ENCODE data around the gene GPR35. TPM values are rescaled to one million over a fixed set of nuclear protein-coding genes. Genes with fewer than 3 reads are reported as not detected.

GPR35 gene
- total RNA-seq, 1 donor from 2014 or later: 0.82 TPM

DNA sequence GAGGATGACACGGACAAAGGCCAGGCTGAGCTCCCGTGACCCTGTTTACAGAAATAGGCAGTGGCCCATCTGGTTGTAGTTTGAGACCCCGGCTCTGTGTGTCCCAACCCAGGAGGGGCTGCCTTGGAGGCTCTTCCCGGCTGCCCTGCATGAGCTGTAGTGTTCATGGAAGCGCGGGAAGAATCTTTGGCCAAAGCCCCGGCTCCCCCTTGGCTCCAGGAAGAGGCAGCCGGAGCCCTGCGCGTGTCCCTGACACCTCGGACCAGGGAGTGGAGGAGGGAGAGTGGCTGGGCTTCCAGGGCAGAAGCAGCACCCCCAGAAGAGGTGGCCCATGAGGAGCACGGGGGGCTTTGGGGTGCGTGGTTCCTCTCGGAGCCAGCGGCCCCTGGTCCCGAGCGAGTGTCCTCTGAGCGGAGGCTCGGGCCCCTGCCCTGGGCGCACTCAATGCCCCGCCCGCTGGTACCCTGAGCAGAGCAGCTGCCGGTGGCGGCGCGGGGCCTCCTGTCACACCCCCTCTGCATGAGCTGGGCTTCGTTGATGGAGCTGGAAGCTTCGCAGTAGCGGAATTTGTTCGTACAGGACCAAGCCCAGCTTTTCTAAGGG is 21.7 kb downstream of the GPR35 start:
- no peak for FAIRE-seq
- TF ChIP-seq EZH2 (IDR thresholded peaks at IDR 0.05; ENCODE audit: insufficient read depth, low read length) (no peak), CTCF (IDR thresholded peaks at IDR 0.05; ENCODE audit: insufficient read depth, low read depth, low read length) (no peak)

GRCh38 chr2:240647503-240648154 is 22.3 kb downstream of the GPR35 start:
- Mint-ChIP-seq H3K9me3 (ENCODE audit: unreplicated experiment) (peaks cover 4% of the 10 kb centered on the region), H3K4me1 (ENCODE audit: low read depth, unreplicated experiment) (no peaks in the 10 kb centered on the region), H3K27ac (ENCODE audit: unreplicated experiment) (no peak overlapping the region), H3K27me3 (ENCODE audit: low read depth, unreplicated experiment) (peaks cover 68% of the 10 kb centered on the region), H3K36me3 (ENCODE audit: low read depth, unreplicated experiment) (no peaks in the 10 kb centered on the region), H3K4me3 (ENCODE audit: unreplicated experiment) (no peak overlapping the region)
- no peak for TF ChIP-seq EZH2 (IDR thresholded peaks at IDR 0.05; ENCODE audit: insufficient read depth, low read length)
- TF ChIP-seq CTCF (IDR thresholded peaks at IDR 0.05; ENCODE audit: insufficient read depth, low read depth, low read length): no peak
- H3K4me2 ChIP-seq (ENCODE audit: low read length): no peak overlapping the region
- H3K4me3 ChIP-seq (ENCODE audit: insufficient read depth, low read depth, low read length): no peak overlapping the region
- no peaks in the 10 kb centered on the region for H3K79me2 ChIP-seq (ENCODE audit: insufficient read depth, low read length)
- H3K9me3 ChIP-seq (ENCODE audit: insufficient read depth, low read depth, low read length): no peaks in the 10 kb centered on the region
- no peak overlapping the region for H3K27ac ChIP-seq (ENCODE audit: low read depth, low read length)
- peaks cover 38% of the 10 kb centered on the region for H3K27me3 ChIP-seq (ENCODE audit: insufficient read depth, low read length)
- no peak overlapping the region for H2AFZ ChIP-seq (ENCODE audit: low read depth, low read length)
- DNase-seq (ENCODE audit: low read depth): no peak
- no peaks in the 10 kb centered on the region for H4K20me1 ChIP-seq (ENCODE audit: insufficient read depth, low read length)
- no peaks in the 10 kb centered on the region for H3K36me3 ChIP-seq (ENCODE audit: insufficient read depth, low read length)
- FAIRE-seq: no peak
- H3K9ac ChIP-seq (ENCODE audit: low read length): no peak overlapping the region
- no peaks in the 10 kb centered on the region for H3K4me1 ChIP-seq (ENCODE audit: insufficient read depth, low read length)

More for the DNA sequence above, 21.7 kb downstream of the GPR35 start:
- no peak overlapping the region for H3K4me3 Mint-ChIP-seq (ENCODE audit: unreplicated experiment)
- Histone ChIP-seq H3K4me1 (ENCODE audit: insufficient read depth, low read length) (no peaks in the 10 kb centered on the region), H3K27me3 (ENCODE audit: insufficient read depth, low read length) (peaks cover 35% of the 10 kb centered on the region), H3K4me2 (ENCODE audit: low read length) (no peak overlapping the region), H3K9me3 (ENCODE audit: insufficient read depth, low read depth, low read length) (no peaks in the 10 kb centered on the region), H2AFZ (ENCODE audit: low read depth, low read length) (no peak overlapping the region), H3K27ac (ENCODE audit: low read depth, low read length) (no peak overlapping the region), H3K9ac (ENCODE audit: low read length) (no peak overlapping the region), H3K36me3 (ENCODE audit: insufficient read depth, low read length) (no peaks in the 10 kb centered on the region), H3K79me2 (ENCODE audit: insufficient read depth, low read length) (no peaks in the 10 kb centered on the region), H4K20me1 (ENCODE audit: insufficient read depth, low read length) (no peaks in the 10 kb centered on the region), H3K4me3 (ENCODE audit: insufficient read depth, low read depth, low read length) (no peak overlapping the region)
- H3K4me1 Mint-ChIP-seq (ENCODE audit: low read depth, unreplicated experiment): no peaks in the 10 kb centered on the region
- peaks cover 4% of the 10 kb centered on the region for H3K9me3 Mint-ChIP-seq (ENCODE audit: unreplicated experiment)
- H3K27ac Mint-ChIP-seq (ENCODE audit: unreplicated experiment): no peak overlapping the region
- peaks cover 64% of the 10 kb centered on the region for H3K27me3 Mint-ChIP-seq (ENCODE audit: low read depth, unreplicated experiment)
- no peak for DNase-seq (ENCODE audit: low read depth)
- H3K36me3 Mint-ChIP-seq (ENCODE audit: low read depth, unreplicated experiment): no peaks in the 10 kb centered on the region

DNA sequence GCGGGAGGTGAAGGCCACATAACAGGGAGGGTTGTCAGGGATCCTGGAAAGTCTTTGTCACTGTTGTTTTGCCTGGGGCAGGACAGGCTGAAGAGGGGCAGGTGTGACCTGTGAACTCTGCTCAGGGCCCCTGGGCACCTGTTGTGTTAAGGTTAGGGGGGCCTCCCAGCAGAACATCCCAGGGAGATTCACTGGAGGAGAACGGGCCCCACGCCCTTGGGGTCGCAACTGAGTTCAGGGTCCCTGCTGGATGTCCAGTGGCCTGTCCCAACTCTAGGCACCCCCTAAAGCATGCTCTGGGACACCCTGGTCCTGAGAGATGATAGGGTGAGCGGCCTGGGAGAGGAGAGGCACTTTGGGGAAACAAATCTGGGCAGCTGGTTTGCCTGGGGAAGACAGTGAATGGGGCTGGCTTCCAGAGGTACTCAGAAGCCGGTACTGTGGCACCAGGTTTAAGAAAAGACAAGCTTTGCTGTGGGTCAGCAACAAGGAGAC is 22.9 kb downstream of the GPR35 start:
- Histone ChIP-seq H2AFZ (ENCODE audit: low read depth, low read length) (no peak overlapping the region), H3K4me2 (ENCODE audit: low read length) (no peak overlapping the region), H3K79me2 (ENCODE audit: insufficient read depth, low read length) (no peaks in the 10 kb centered on the region), H3K4me3 (ENCODE audit: insufficient read depth, low read depth, low read length) (no peak overlapping the region), H3K27ac (ENCODE audit: low read depth, low read length) (no peak overlapping the region), H3K4me1 (ENCODE audit: insufficient read depth, low read length) (no peaks in the 10 kb centered on the region), H3K9me3 (ENCODE audit: insufficient read depth, low read depth, low read length) (no peaks in the 10 kb centered on the region), H3K36me3 (ENCODE audit: insufficient read depth, low read length) (no peaks in the 10 kb centered on the region), H4K20me1 (ENCODE audit: insufficient read depth, low read length) (no peaks in the 10 kb centered on the region), H3K9ac (ENCODE audit: low read length) (no peak overlapping the region), H3K27me3 (ENCODE audit: insufficient read depth, low read length) (peaks cover 40% of the 10 kb centered on the region)
- H3K4me3 Mint-ChIP-seq (ENCODE audit: unreplicated experiment): no peak overlapping the region
- peaks cover 4% of the 10 kb centered on the region for H3K9me3 Mint-ChIP-seq (ENCODE audit: unreplicated experiment)
- no peaks in the 10 kb centered on the region for H3K4me1 Mint-ChIP-seq (ENCODE audit: low read depth, unreplicated experiment)
- H3K27ac Mint-ChIP-seq (ENCODE audit: unreplicated experiment): no peak overlapping the region
- DNase-seq (ENCODE audit: low read depth) (no peak), FAIRE-seq (no peak)
- H3K27me3 Mint-ChIP-seq (ENCODE audit: low read depth, unreplicated experiment): peaks cover 69% of the 10 kb centered on the region
- TF ChIP-seq EZH2 (IDR thresholded peaks at IDR 0.05; ENCODE audit: insufficient read depth, low read length) (no peak), CTCF (IDR thresholded peaks at IDR 0.05; ENCODE audit: insufficient read depth, low read depth, low read length) (no peak)
- H3K36me3 Mint-ChIP-seq (ENCODE audit: low read depth, unreplicated experiment): no peaks in the 10 kb centered on the region
